Measurements from ENCODE around the gene TULP4.

The TULP4 gene

DNA sequence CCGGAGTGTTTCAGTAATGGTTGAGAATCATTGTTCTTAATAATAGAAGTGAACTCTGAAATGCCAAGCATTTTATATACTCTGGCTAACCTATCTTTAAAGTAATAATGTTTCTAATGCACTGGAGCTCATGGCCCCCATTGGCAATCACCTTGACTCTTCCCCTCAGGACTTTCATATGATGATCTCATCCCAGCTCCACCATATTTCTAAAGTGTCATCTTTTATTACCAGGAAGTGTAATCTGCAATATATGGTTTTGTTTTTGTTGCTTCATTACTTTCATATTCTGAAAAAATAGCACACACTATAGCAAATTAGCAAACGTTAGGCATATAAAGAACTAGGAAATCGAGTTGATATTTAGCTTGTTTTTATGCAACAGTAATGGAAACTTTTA, 60.3 kb downstream of the TULP4 start:
- TF ChIP-seq, protein P1, sequence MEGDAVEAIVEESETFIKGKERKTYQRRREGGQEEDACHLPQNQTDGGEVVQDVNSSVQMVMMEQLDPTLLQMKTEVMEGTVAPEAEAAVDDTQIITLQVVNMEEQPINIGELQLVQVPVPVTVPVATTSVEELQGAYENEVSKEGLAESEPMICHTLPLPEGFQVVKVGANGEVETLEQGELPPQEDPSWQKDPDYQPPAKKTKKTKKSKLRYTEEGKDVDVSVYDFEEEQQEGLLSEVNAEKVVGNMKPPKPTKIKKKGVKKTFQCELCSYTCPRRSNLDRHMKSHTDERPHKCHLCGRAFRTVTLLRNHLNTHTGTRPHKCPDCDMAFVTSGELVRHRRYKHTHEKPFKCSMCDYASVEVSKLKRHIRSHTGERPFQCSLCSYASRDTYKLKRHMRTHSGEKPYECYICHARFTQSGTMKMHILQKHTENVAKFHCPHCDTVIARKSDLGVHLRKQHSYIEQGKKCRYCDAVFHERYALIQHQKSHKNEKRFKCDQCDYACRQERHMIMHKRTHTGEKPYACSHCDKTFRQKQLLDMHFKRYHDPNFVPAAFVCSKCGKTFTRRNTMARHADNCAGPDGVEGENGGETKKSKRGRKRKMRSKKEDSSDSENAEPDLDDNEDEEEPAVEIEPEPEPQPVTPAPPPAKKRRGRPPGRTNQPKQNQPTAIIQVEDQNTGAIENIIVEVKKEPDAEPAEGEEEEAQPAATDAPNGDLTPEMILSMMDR (IDR thresholded peaks at IDR 0.05; ENCODE audit: control insufficient read depth, insufficient read depth, low read depth, low read length, missing control alignments), result no peak
- no peak for DNase-seq (ENCODE audit: low read depth)
- no peak overlapping the region for H3K4me3 ChIP-seq (ENCODE audit: control insufficient read depth, low read depth, low read length)

DNA sequence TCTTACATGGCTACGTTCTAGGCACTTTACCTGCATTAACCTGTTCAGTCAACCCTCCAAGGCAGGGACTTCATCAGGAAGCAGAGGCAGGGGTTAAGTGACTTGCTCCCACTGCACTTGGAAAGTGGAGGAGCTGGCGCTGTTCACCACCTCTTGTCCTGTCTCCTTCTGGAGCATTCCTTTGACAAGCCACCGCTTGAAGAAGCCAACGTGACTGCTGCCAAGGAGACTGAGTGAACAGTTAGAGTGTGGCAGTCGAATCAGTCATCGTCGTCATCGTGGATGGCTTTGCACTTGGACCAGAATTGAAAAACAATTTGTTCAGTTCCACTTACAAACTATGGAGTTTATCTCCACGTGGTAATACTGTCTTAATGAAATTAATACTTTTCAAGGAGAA, 60.9 kb downstream of the TULP4 start:
- H3K4me3 ChIP-seq (ENCODE audit: control insufficient read depth, low read depth, low read length), result no peak overlapping the region
- TF ChIP-seq, protein P1 (IDR thresholded peaks at IDR 0.05; ENCODE audit: control insufficient read depth, insufficient read depth, low read depth, low read length, missing control alignments), result no peak
- DNase-seq (ENCODE audit: low read depth), result no peak

DNA sequence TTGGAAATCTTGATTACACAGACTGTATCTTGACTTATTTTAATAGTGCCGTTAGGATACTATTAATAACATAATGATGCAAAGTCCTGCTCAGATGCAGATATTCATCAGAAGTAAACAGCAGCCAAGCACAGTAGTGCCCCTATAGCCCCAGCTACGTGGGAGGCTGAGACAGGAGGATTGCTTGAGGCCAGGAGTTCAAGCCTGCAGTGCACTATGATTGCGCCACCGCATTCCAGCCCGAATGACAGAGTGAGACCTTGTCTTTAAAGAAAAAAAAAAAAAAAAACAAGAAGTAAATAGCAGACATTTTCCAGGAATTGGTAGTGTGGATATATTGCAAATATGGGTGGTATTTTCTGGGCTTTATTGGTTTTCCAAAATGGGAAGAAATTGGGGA, 61.8 kb downstream of the TULP4 start:
- TF ChIP-seq, protein P1 (IDR thresholded peaks at IDR 0.05; ENCODE audit: control insufficient read depth, insufficient read depth, low read depth, low read length, missing control alignments), result no peak
- no peak overlapping the region for H3K4me3 ChIP-seq (ENCODE audit: control insufficient read depth, low read depth, low read length)
- no peak for DNase-seq (ENCODE audit: low read depth)

DNA sequence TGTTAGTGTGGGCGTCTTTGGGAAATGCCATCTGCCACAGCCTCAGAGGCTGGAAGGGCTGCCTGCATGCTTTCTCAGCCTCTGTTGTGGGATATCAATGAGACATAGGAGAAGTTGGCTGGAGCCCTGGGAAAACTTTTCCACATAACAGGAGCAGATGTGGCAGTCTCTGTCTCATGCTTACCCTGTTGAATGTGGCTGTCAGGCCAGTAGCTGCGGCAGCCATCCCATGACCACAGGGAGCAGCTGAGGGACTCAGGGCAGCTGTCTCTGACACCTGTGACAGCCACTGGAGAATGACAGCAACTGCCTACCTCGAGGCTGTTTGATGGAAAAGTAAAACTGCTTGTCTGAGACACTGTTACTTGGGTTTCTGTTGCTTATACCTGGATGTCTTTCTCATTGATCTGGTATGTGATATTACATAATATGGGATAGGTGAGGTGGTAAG, 64.4 kb downstream of the TULP4 start:
- DNase-seq (ENCODE audit: low read depth), result peak; percentile 61
- TF ChIP-seq, protein P1 (IDR thresholded peaks at IDR 0.05; ENCODE audit: control insufficient read depth, insufficient read depth, low read depth, low read length, missing control alignments), result no peak

DNA sequence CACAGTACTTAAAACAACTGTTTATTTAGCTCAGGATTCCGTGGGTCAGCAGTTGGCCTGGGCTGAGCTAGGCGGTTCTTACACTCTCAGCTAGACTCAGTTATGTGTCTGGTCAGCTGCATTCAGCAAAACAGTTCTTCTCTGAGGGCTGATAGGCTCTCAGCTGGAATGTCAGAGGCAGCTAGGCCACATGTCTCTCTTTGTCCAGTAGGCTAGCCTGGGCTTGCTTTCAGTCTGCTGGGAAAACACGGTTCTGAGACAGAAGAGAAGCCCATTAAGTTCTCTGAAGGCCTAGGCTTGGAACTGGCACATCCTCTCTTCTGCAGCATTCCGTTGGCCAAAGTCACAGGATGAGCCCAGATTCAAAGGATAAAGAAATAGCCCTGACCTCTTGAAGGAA, 65.6 kb downstream of the TULP4 start:
- TF ChIP-seq, protein P1 (IDR thresholded peaks at IDR 0.05; ENCODE audit: control insufficient read depth, insufficient read depth, low read depth, low read length, missing control alignments), result no peak
- H3K4me3 ChIP-seq (ENCODE audit: control insufficient read depth, low read depth, low read length), result no peak overlapping the region
- DNase-seq (ENCODE audit: low read depth), result no peak

More for the DNA sequence above, 64.4 kb downstream of the TULP4 start:
- no peak overlapping the region for H3K4me3 ChIP-seq (ENCODE audit: control insufficient read depth, low read depth, low read length)

DNA sequence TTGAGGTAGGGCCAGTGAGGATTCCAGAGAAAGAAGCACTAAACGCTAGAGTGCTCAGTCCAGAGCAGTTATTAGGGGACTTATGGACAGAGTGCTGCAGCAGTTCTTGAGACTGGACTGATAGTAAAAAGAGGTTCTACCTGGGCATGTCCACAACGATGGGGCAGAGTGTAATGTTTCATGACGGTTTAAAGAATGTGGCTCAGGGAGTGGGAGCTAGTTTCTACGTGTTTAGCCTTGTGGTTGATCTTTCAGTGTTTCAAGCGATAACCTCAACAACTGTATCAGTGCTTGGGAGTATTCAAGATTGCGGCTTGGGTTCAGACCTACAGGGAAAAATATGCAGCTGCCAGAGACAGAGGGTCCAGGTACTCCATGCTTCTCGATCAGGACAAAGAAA, 67.1 kb downstream of the TULP4 start:
- no peak overlapping the region for H3K4me3 ChIP-seq (ENCODE audit: control insufficient read depth, low read depth, low read length)
- no peak for DNase-seq (ENCODE audit: low read depth)
- TF ChIP-seq, protein P1 (IDR thresholded peaks at IDR 0.05; ENCODE audit: control insufficient read depth, insufficient read depth, low read depth, low read length, missing control alignments), result no peak

DNA sequence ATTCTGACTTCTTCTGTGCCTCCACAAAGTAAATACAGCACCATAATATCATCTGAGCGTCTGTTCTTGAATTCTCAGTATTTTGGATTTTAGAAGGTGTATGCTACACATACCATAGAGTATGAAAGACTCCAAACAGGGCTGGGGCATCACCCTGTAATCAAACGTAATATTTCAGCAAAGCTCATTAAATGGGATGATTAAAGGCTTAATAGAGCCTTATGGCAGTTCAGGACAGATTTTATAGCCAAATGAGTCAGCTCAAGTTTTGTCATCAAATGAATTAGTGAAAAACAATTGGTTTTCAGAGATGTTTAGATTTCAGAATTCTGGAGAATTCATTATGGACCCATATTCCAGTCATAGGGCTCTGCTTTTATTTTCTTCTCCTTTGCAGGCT, 68.9 kb downstream of the TULP4 start:
- TF ChIP-seq, protein P1 (IDR thresholded peaks at IDR 0.05; ENCODE audit: control insufficient read depth, insufficient read depth, low read depth, low read length, missing control alignments), result no peak
- DNase-seq (ENCODE audit: low read depth), result no peak
- no peak overlapping the region for H3K4me3 ChIP-seq (ENCODE audit: control insufficient read depth, low read depth, low read length)
